SK-N-SH (cell line): ENCODE measurements around the gene LYZL6. TPM values are rescaled to one million over a fixed set of nuclear protein-coding genes. Genes with fewer than 3 reads are reported as not detected.

Source experiments
- CTCF ChIA-PET: fragments of 300-600, 350-600 bp; formaldehyde crosslinking; extraction: SDS; loops from one replicate; lab custom pipeline; 2021; lab: Yijun Ruan, JAX
- POLR2A ChIA-PET: fragments of 350-600 bp; sonication (Branson Sonifier 250); formaldehyde crosslinking; extraction: SDS; loops from one replicate; lab custom pipeline; 2020; ENCODE audit warnings: antibody characterized with exemption, inconsistent platforms; lab: Yijun Ruan, JAX
- DNase-seq: peaks from one replicate; pipeline ENCODE4 v3.0.0; 2012
- H2AFZ ChIP-seq: fragments of 200-600 bp; sonication (generic); 2 replicates; pipeline ENCODE4 v1.8.1; 2016; ENCODE audit warnings: antibody characterized with exemption, mild to moderate bottlenecking, low read depth
- H3F3A ChIP-seq: fragments of 200-600 bp; sonication (generic); replicated peaks from 2 replicates; pipeline ENCODE3; 2016; ENCODE audit warnings: antibody characterized with exemption, mild to moderate bottlenecking; ENCODE audit not compliant: insufficient read depth
- H3K27ac ChIP-seq, 2 experiments: fragments of 200-500 bp in 1 of 2; fragments of 200-600 bp in 1 of 2; sonication (Bioruptor generic) in 1 of 2; sonication (generic), shearing (Covaris generic) in 1 of 2; 2 replicates each; pipeline versions ENCODE4 v1.5.1 to v1.6.1; 2014 to 2016; ENCODE audit warnings: low read depth in 2 of 2, inconsistent platforms in 1 of 2, low read length in 1 of 2, mild to moderate bottlenecking in 1 of 2, mixed read lengths in 1 of 2
- H3K27me3 ChIP-seq: fragments of 200-600 bp; sonication (generic), shearing (Covaris generic); 2 replicates; pipeline ENCODE4 v1.6.1; 2016; ENCODE audit warnings: mixed run types; ENCODE audit not compliant: insufficient read depth
- H3K36me3 ChIP-seq, 2 experiments: fragments of 200-500 bp in 1 of 2; fragments of 200-600 bp in 1 of 2; sonication (Bioruptor generic) in 1 of 2; sonication (generic) in 1 of 2; replicated peaks in 1 of 2; 2 replicates each; pipeline versions ENCODE3 to v1.5.1; 2014 to 2016; ENCODE audit warnings: low read length in 1 of 2, mild to moderate bottlenecking in 1 of 2; ENCODE audit not compliant: insufficient read depth in 2 of 2, control insufficient read depth in 1 of 2
- H3K4me1 ChIP-seq, 2 experiments: fragments of 200-500 bp in 1 of 2; fragments of 200-600 bp in 1 of 2; sonication (Bioruptor generic) in 1 of 2; sonication (generic), shearing (Covaris generic) in 1 of 2; 2 replicates each; pipeline versions ENCODE4 v1.5.1 to v1.6.1; 2014 to 2016; ENCODE audit warnings: low read depth in 1 of 2, low read length in 1 of 2, mixed run types in 1 of 2; ENCODE audit not compliant: insufficient read depth in 2 of 2, control insufficient read depth in 1 of 2
- H3K4me2 ChIP-seq: fragments of 200-600 bp; sonication (generic), shearing (Covaris generic); 2 replicates; pipeline ENCODE4 v1.6.1; 2017; ENCODE audit warnings: mixed run types
- H3K4me3 ChIP-seq, 2 experiments: fragments of 200-500 bp in 1 of 2; fragments of 200-600 bp in 1 of 2; sonication (Bioruptor generic) in 1 of 2; sonication (generic), shearing (Covaris generic) in 1 of 2; 2 replicates each; pipeline versions ENCODE4 v1.5.1 to v1.8.1; 2014 to 2016; ENCODE audit warnings: low read depth in 2 of 2, inconsistent platforms in 1 of 2, low read length in 1 of 2, mild to moderate bottlenecking in 1 of 2, mixed read lengths in 1 of 2, moderate library complexity in 1 of 2
- H3K79me2 ChIP-seq: fragments of 200-600 bp; sonication (generic); 2 replicates; pipeline ENCODE4 v1.8.1; 2017; ENCODE audit warnings: mild to moderate bottlenecking; ENCODE audit not compliant: insufficient read depth
- H3K9ac ChIP-seq: fragments of 200-600 bp; sonication (generic); 2 replicates; pipeline ENCODE4 v1.6.1; 2017; ENCODE audit warnings: mixed run types
- H3K9me2 ChIP-seq: fragments of 200-600 bp; sonication (generic); 2 replicates; pipeline ENCODE4 v1.6.1; 2017; ENCODE audit warnings: mixed run types
- H3K9me3 ChIP-seq: fragments of 200-600 bp; sonication (generic); 2 replicates; pipeline ENCODE4 v1.6.1; 2017; ENCODE audit warnings: mixed run types, mild to moderate bottlenecking, moderate library complexity
- H4K20me1 ChIP-seq: fragments of 200-600 bp; sonication (generic); 2 replicates; pipeline ENCODE4 v1.6.1; 2017; ENCODE audit warnings: mild to moderate bottlenecking, mixed run types; ENCODE audit not compliant: insufficient read depth
- CTCF ChIP-seq: fragments of 200-600 bp; sonication (generic); IDR thresholded peaks from 2 replicates; pipeline ENCODE4 v1.6.1; 2017; ENCODE audit warnings: antibody characterized with exemption, mild to moderate bottlenecking, moderate library complexity
- EZH2phosphoT487 ChIP-seq: fragments of 200-600 bp; sonication (generic); IDR thresholded peaks from 2 replicates; pipeline ENCODE4 v1.6.1; 2017; ENCODE audit warnings: low read depth, mixed run types, mild to moderate bottlenecking, antibody characterized with exemption, moderate library complexity, borderline replicate concordance
- IRF3 ChIP-seq: fragments of 150-350 bp; IDR thresholded peaks from 2 replicates; pipeline ENCODE4 v1.6.1; 2016; ENCODE audit warnings: mild to moderate bottlenecking, low read depth, low read length
- JUND ChIP-seq: IDR thresholded peaks from 2 replicates; pipeline ENCODE4 v1.4.0; 2012
- MAX ChIP-seq: IDR thresholded peaks from 2 replicates; pipeline ENCODE4 v1.4.0; 2012; ENCODE audit warnings: low read depth
- PBX3 ChIP-seq: IDR thresholded peaks from 2 replicates; pipeline ENCODE4; 2012
- RAD21 ChIP-seq: IDR thresholded peaks from 2 replicates; pipeline ENCODE4 v1.6.1; 2012; ENCODE audit warnings: mild to moderate bottlenecking, low read length
- SMC3 ChIP-seq: IDR thresholded peaks from 2 replicates; pipeline ENCODE4 v1.6.1; 2012; ENCODE audit warnings: low read depth, low read length, improper control_type of control experiment
- USF1 ChIP-seq: IDR thresholded peaks from 2 replicates; pipeline ENCODE4 v1.4.0; 2012; ENCODE audit warnings: low read depth, borderline replicate concordance
- WGBS: methylation state at CpG from one replicate; pipeline ENCODE4 v1.1.6; 2017; ENCODE audit warnings: low lambda C conversion rate; 5-methylcytosine and 5-hydroxymethylcytosine counted together
- polyA plus RNA-seq, 3 experiments: library from polyadenylated mRNA; depleted of rRNA; stranded (reverse); fragments of >200 nt; gene quantifications; 2 replicates each; pipeline ENCODE4 v1.2.3, GENCODE V29; 2012

LYZL6 gene
- polyA plus RNA-seq, 1 of the 3 experiments (the other 2 are of a cell fraction): not detected

GRCh38 chr17:35969558-35970380 is 26.3 kb upstream of the LYZL6 start:
- H3K9me2 ChIP-seq: no peaks in the 10 kb centered on the region
- H3F3A ChIP-seq: no peaks in the 10 kb centered on the region
- H3K27ac ChIP-seq: no peak overlapping the region
- peaks cover 30% of the 10 kb centered on the region; the same call in 1 of the 2 replicates for H3K27me3 ChIP-seq
- no peaks in the 10 kb centered on the region for H3K4me1 ChIP-seq
- ChIA-PET CTCF (interaction anchor here (0.6 to 5.7 kb wide), 30 partner anchors 8 to 513 kb away, joined by 3 to 48 read pairs (median 4); partner anchors contain the start of gene CCL16), POLR2A (interaction anchor here (0.5 kb wide), 1 partner anchor 18 kb away, joined by 3 read pairs; no protein-coding TSS in a partner anchor)
- H3K4me2 ChIP-seq: no peak overlapping the region
- no peaks in the 10 kb centered on the region for H4K20me1 ChIP-seq
- WGBS: 8% methylated on average over 8 of the region's 8 CpGs
- H3K4me3 ChIP-seq: no peak overlapping the region
- no peaks in the 10 kb centered on the region for H3K36me3 ChIP-seq
- no peak overlapping the region for H3K9ac ChIP-seq
- peak; percentile 60 for DNase-seq
- H2AFZ ChIP-seq: no peak overlapping the region
- H3K9me3 ChIP-seq: no peaks in the 10 kb centered on the region
- TF ChIP-seq IRF3 (no peak), SMC3 (peak; percentile 61), PBX3 (no peak), JUND (no peak), MAX (no peak), RAD21 (peak; percentile 87), CTCF (peak; percentile 81), USF1 (no peak), EZH2phosphoT487 (no peak)
- H3K79me2 ChIP-seq: no peaks in the 10 kb centered on the region
